Sciatic nerve (tissue), 2 donors: ENCODE data around the gene PRR5. TPM values are rescaled to one million over a fixed set of nuclear protein-coding genes. Genes with fewer than 3 reads are reported as not detected.

ENCODE experiments used
- ATAC-seq: fragments of 200-7000 bp; cut with Tn5 transposase; one replicate; pipeline ENCODE4 v1.9.1; 2020; ENCODE audit warnings: mild to moderate bottlenecking, moderate library complexity
- DNase-seq: peaks from one replicate; pipeline ENCODE4 v3.0.0-alpha.2; 2020; ENCODE audit warnings: low spot score
- intact Hi-C: fragments of 100-400 bp; cut with DNase I; formaldehyde crosslinking; loops from one replicate; pipeline ENCODE4 v1.14.2; 2022
- total RNA-seq: library from RNA; stranded (reverse); fragmentation: NEBNext Ultra II Directional; extraction: Animal tissue kit (Norgen Biotek cat#: 25700); gene quantifications from one replicate; pipeline ENCODE4 v1.2.1, GENCODE V29; 2021
- donor health status: DM: no; HTN: no; CAD: no.
- donor health status: DM: no; HTN: no; CAD: no.

Gene PRR5
- total RNA-seq, 1 donor from 2014 or later, result 33.7 TPM

GRCh38 chr22:44760476-44760875, 58.5 kb downstream of the PRR5 start:
- ATAC-seq, result no peak
- intact Hi-C loops, result loop anchor here (1.0 kb wide), 1 partner anchor 26 kb away; no protein-coding TSS in a partner anchor
- no peak for DNase-seq

GRCh38 chr22:44761025-44761424, 59.0 kb downstream of the PRR5 start:
- DNase-seq (no peak), ATAC-seq (no peak)
- intact Hi-C loops, result no loop called here

GRCh38 chr22:44764373-44764772, 62.4 kb downstream of the PRR5 start:
- DNase-seq (no peak), ATAC-seq (no peak)
- intact Hi-C loops, result no loop called here

GRCh38 chr22:44764974-44765373, 63.0 kb downstream of the PRR5 start:
- intact Hi-C loops, result no loop called here
- DNase-seq, result no peak
- ATAC-seq, result peak; percentile 10

- DNase-seq (no peak), ATAC-seq (no peak)
- intact Hi-C loops, result no loop called here
These were observed 63.7 kb downstream of the PRR5 start for GRCh38 chr22:44765571-44766285.

- intact Hi-C loops, result no loop called here
These were observed 71.1 kb downstream of the PRR5 start for GRCh38 chr22:44773082-44773481.

GRCh38 chr22:44775862-44776261, 73.9 kb downstream of the PRR5 start:
- DNase-seq (no peak), ATAC-seq (no peak)
- intact Hi-C loops, result no loop called here

More at GRCh38 chr22:44773082-44773481, 71.1 kb downstream of the PRR5 start:
- DNase-seq, result no peak
- no peak for ATAC-seq

- intact Hi-C loops, result no loop called here
These were observed 74.8 kb downstream of the PRR5 start for GRCh38 chr22:44776605-44777363.

GRCh38 chr22:44777364-44777755, 75.4 kb downstream of the PRR5 start:
- intact Hi-C loops, result no loop called here
- ATAC-seq (no peak), DNase-seq (no peak)

More at GRCh38 chr22:44776605-44777363, 74.8 kb downstream of the PRR5 start:
- no peak for DNase-seq
- no peak for ATAC-seq

- ATAC-seq, result no peak
- intact Hi-C loops, result no loop called here
- DNase-seq, result no peak
These were observed 79.0 kb downstream of the PRR5 start for GRCh38 chr22:44780876-44781449.

- intact Hi-C loops, result no loop called here
- no peak for DNase-seq
- no peak for ATAC-seq
These were observed 80.5 kb downstream of the PRR5 start for GRCh38 chr22:44782363-44782963.

- ATAC-seq (no peak), DNase-seq (no peak)
- intact Hi-C loops, result no loop called here
These were observed 81.1 kb downstream of the PRR5 start for GRCh38 chr22:44783091-44783490.

GRCh38 chr22:44783581-44783980, 81.6 kb downstream of the PRR5 start:
- DNase-seq (no peak), ATAC-seq (no peak)
- intact Hi-C loops, result no loop called here

- ATAC-seq (no peak), DNase-seq (no peak)
- intact Hi-C loops, result loop anchor here (1.0 kb wide), 1 partner anchor 26 kb away; no protein-coding TSS in a partner anchor
These were observed 84.1 kb downstream of the PRR5 start for GRCh38 chr22:44786136-44786535.

GRCh38 chr22:44786610-44787009, 84.6 kb downstream of the PRR5 start:
- no peak for ATAC-seq
- intact Hi-C loops, result loop anchor here (1.0 kb wide), 1 partner anchor 26 kb away; no protein-coding TSS in a partner anchor
- DNase-seq, result no peak

Other genes with a start within 250 kb of the PRR5 start
- 21.1 TPM for gene RTL6, start 204.0 kb upstream of the PRR5 start, total RNA-seq
- gene ARHGAP8, start 50.4 kb downstream of the PRR5 start, total RNA-seq, result 17.3 TPM